GM06990 (cell line): ENCODE measurements around the gene GREB1.

Experiments used
- DNase-seq: peaks from one replicate; pipeline ENCODE4 v3.0.0-alpha.2; 2011; ENCODE audit not compliant: insufficient read length; ENCODE audit errors: extremely low read depth
- H3K27me3 ChIP-seq: replicated peaks from 2 replicates; pipeline ENCODE4 v1.6.0; 2011; ENCODE audit warnings: low read length; ENCODE audit not compliant: control insufficient read depth, insufficient read depth
- H3K36me3 ChIP-seq: 2 replicates; pipeline ENCODE4 v1.5.1; 2011; ENCODE audit warnings: low read length; ENCODE audit not compliant: control insufficient read depth, insufficient read depth
- H3K4me3 ChIP-seq: replicated peaks from 2 replicates; pipeline ENCODE4 v1.5.1; 2011; ENCODE audit warnings: low read depth, mild to moderate bottlenecking, control low read depth, low read length
- CTCF ChIP-seq: IDR thresholded peaks from 2 replicates; pipeline ENCODE4 v1.5.1; 2011; ENCODE audit warnings: low read length, control low read depth, mild to moderate bottlenecking, inconsistent platforms; ENCODE audit not compliant: insufficient read depth, poor library complexity, severe bottlenecking

The GREB1 gene

GRCh38 chr2:11580697-11581096, 46.9 kb downstream of the GREB1 start:
- Histone ChIP-seq H3K27me3 (no peaks in the 10 kb centered on the region; the same call in none of the 2 replicates), H3K4me3 (no peak overlapping the region), H3K36me3 (no peaks in the 10 kb centered on the region)
- no peak for DNase-seq
- TF ChIP-seq CTCF = no peak

GRCh38 chr2:11581124-11581796, 47.4 kb downstream of the GREB1 start:
- DNase-seq = no peak
- Histone ChIP-seq H3K27me3 (no peaks in the 10 kb centered on the region; the same call in none of the 2 replicates), H3K36me3 (no peaks in the 10 kb centered on the region), H3K4me3 (no peak overlapping the region)
- no peak for TF ChIP-seq CTCF

GRCh38 chr2:11581797-11582611, 48.2 kb downstream of the GREB1 start:
- no peak overlapping the region for H3K4me3 ChIP-seq
- no peaks in the 10 kb centered on the region; the same call in none of the 2 replicates for H3K27me3 ChIP-seq
- H3K36me3 ChIP-seq = no peaks in the 10 kb centered on the region
- no peak for TF ChIP-seq CTCF
- no peak for DNase-seq

GRCh38 chr2:11582612-11582861, 48.7 kb downstream of the GREB1 start:
- Histone ChIP-seq H3K27me3 (no peaks in the 10 kb centered on the region; the same call in none of the 2 replicates), H3K4me3 (no peak overlapping the region), H3K36me3 (no peaks in the 10 kb centered on the region)
- no peak for TF ChIP-seq CTCF
- DNase-seq = peak; percentile 18

- Histone ChIP-seq H3K36me3 (no peaks in the 10 kb centered on the region), H3K27me3 (no peaks in the 10 kb centered on the region; the same call in none of the 2 replicates), H3K4me3 (no peak overlapping the region)
- DNase-seq = no peak
- peak; percentile 81 for TF ChIP-seq CTCF
These were observed 49.3 kb downstream of the GREB1 start for GRCh38 chr2:11582862-11583752.
